H9 (cell line): ENCODE measurements around the gene SLC23A3. TPM values are rescaled to one million over a fixed set of nuclear protein-coding genes. Genes with fewer than 3 reads are reported as not detected.
A peak's percentile ranks its signal among the peaks of the same experiment; 100 is the strongest.

ENCODE experiments used
- DNase-seq: peaks from one replicate; pipeline ENCODE4 v3.0.0-alpha.2; 2017
- H2AFZ ChIP-seq: one replicate; pipeline ENCODE4 v1.6.1; 2013; ENCODE audit warnings: mild to moderate bottlenecking, low read length, control low read depth, moderate library complexity
- H2AK5ac ChIP-seq: 2 replicates; pipeline ENCODE4 v1.6.1; 2013; ENCODE audit warnings: low read length, control low read depth, mixed read lengths; ENCODE audit not compliant: insufficient read length
- H2BK120ac ChIP-seq: one replicate; pipeline ENCODE4 v1.6.1; 2013; ENCODE audit warnings: low read depth, mild to moderate bottlenecking, low read length, control low read depth, inconsistent platforms; ENCODE audit not compliant: poor library complexity, severe bottlenecking
- H2BK12ac ChIP-seq: 2 replicates; pipeline ENCODE4 v1.6.1; 2013; ENCODE audit warnings: low read length, control low read depth, mixed read lengths, low read depth; ENCODE audit not compliant: insufficient read length
- H2BK15ac ChIP-seq: 2 replicates; pipeline ENCODE4 v1.6.1; 2013; ENCODE audit warnings: low read depth, low read length, control low read depth
- H2BK20ac ChIP-seq: one replicate; pipeline ENCODE4 v1.6.1; 2013; ENCODE audit warnings: low read depth, mild to moderate bottlenecking, low read length, control low read depth, inconsistent platforms; ENCODE audit not compliant: poor library complexity, severe bottlenecking
- H2BK5ac ChIP-seq: 2 replicates; pipeline ENCODE4 v1.6.1; 2013; ENCODE audit warnings: low read length, control low read depth, mixed read lengths; ENCODE audit not compliant: insufficient read length
- H3K14ac ChIP-seq: 2 replicates; pipeline ENCODE4 v1.6.1; 2013; ENCODE audit warnings: low read length, control low read depth; ENCODE audit not compliant: insufficient read depth
- H3K18ac ChIP-seq: 2 replicates; pipeline ENCODE4 v1.6.1; 2013; ENCODE audit warnings: low read depth, mild to moderate bottlenecking, mixed read lengths, low read length, control low read depth; ENCODE audit not compliant: insufficient read length
- H3K23ac ChIP-seq: 2 replicates; pipeline ENCODE4 v1.6.1; 2013; ENCODE audit warnings: low read length, control low read depth, mixed read lengths, low read depth; ENCODE audit not compliant: insufficient read length
- H3K23me2 ChIP-seq: 2 replicates; pipeline ENCODE4 v1.6.1; 2013; ENCODE audit warnings: low read depth, mild to moderate bottlenecking, mixed read lengths, low read length, control low read depth; ENCODE audit not compliant: insufficient read length, poor library complexity, severe bottlenecking
- H3K27ac ChIP-seq: 2 replicates; pipeline ENCODE4 v1.5.1; 2013; ENCODE audit warnings: low read length, control low read depth, mixed read lengths, low read depth; ENCODE audit not compliant: insufficient read length
- H3K27me3 ChIP-seq: 2 replicates; pipeline ENCODE4 v1.6.1; 2013; ENCODE audit warnings: low read length, control low read depth, inconsistent platforms; ENCODE audit not compliant: insufficient read depth
- H3K4ac ChIP-seq: 2 replicates; pipeline ENCODE4 v1.6.1; 2013; ENCODE audit warnings: low read depth, mild to moderate bottlenecking, control low read depth, inconsistent platforms, low read length, moderate library complexity
- H3K4me1 ChIP-seq: 2 replicates; pipeline ENCODE4 v1.6.1; 2013; ENCODE audit warnings: low read length, control low read depth, inconsistent platforms; ENCODE audit not compliant: insufficient read depth
- H3K4me2 ChIP-seq: 2 replicates; pipeline ENCODE4 v1.6.1; 2013; ENCODE audit warnings: low read length, control low read depth, mixed read lengths; ENCODE audit not compliant: insufficient read length, insufficient read depth
- H3K56ac ChIP-seq: 2 replicates; pipeline ENCODE4 v1.6.1; 2013; ENCODE audit warnings: low read depth, mild to moderate bottlenecking, mixed read lengths, low read length, control low read depth; ENCODE audit not compliant: insufficient read length
- H3K79me1 ChIP-seq: 2 replicates; pipeline ENCODE4 v1.6.1; 2013; ENCODE audit warnings: low read depth, mild to moderate bottlenecking, moderate library complexity, low read length, control low read depth, inconsistent platforms; ENCODE audit not compliant: insufficient read depth, poor library complexity, severe bottlenecking
- H3K79me2 ChIP-seq: 2 replicates; pipeline ENCODE4 v1.6.1; 2013; ENCODE audit warnings: low read length, control low read depth, inconsistent platforms; ENCODE audit not compliant: insufficient read depth
- H3K9ac ChIP-seq: 2 replicates; pipeline ENCODE4 v1.6.1; 2013; ENCODE audit warnings: low read length, control low read depth, mixed read lengths; ENCODE audit not compliant: insufficient read length; ENCODE audit errors: extremely low read depth
- H3K9me3 ChIP-seq: one replicate; pipeline ENCODE4 v1.6.1; 2013; ENCODE audit warnings: low read depth, low read length, inconsistent platforms; ENCODE audit not compliant: control insufficient read depth
- H3T11ph ChIP-seq: one replicate; pipeline ENCODE4 v1.6.1; 2013; ENCODE audit warnings: mild to moderate bottlenecking, low read length, control low read depth, inconsistent platforms
- H4K20me1 ChIP-seq: one replicate; pipeline ENCODE4 v1.6.1; 2013; ENCODE audit not compliant: control insufficient read depth, insufficient read length, insufficient read depth
- H4K5ac ChIP-seq: 2 replicates; pipeline ENCODE4 v1.6.1; 2013; ENCODE audit warnings: low read depth, mild to moderate bottlenecking, mixed read lengths, low read length, control low read depth; ENCODE audit not compliant: insufficient read length
- H4K8ac ChIP-seq: replicated peaks from 2 replicates; pipeline ENCODE4 v1.6.1; 2013; ENCODE audit warnings: low read length, control low read depth, mixed read lengths, low read depth; ENCODE audit not compliant: insufficient read length
- H4K91ac ChIP-seq: 2 replicates; pipeline ENCODE4 v1.6.1; 2013; ENCODE audit warnings: low read depth, mild to moderate bottlenecking, moderate library complexity, mixed read lengths, low read length, control low read depth; ENCODE audit not compliant: insufficient read length
- H3K27ac Mint-ChIP-seq, 3 experiments: 2 replicates in 2 of 3; 3 replicates in 1 of 3; pipeline ENCODE4 v1.8.0; 2020 to 2021; ENCODE audit warnings: mixed read lengths in 3 of 3, mild to moderate bottlenecking in 1 of 3, moderate library complexity in 1 of 3
- H3K27me3 Mint-ChIP-seq: 2 replicates; pipeline ENCODE4 v1.8.0; 2021; ENCODE audit warnings: low read depth, mild to moderate bottlenecking, moderate library complexity, mixed read lengths
- H3K36me3 Mint-ChIP-seq, 3 experiments: 2 replicates in 2 of 3; 3 replicates in 1 of 3; pipeline ENCODE4 v1.8.0; 2020 to 2021; ENCODE audit warnings: low read depth in 3 of 3, mixed read lengths in 3 of 3; ENCODE audit not compliant: insufficient read depth in 1 of 3
- H3K4me1 Mint-ChIP-seq, 2 experiments: 2 replicates each; pipeline ENCODE4 v1.8.0; 2020; ENCODE audit warnings: mixed read lengths in 2 of 2
- H3K4me3 Mint-ChIP-seq, 2 experiments: 2 replicates in 1 of 2; 3 replicates in 1 of 2; pipeline ENCODE4 v1.8.0; 2020 to 2021; ENCODE audit warnings: mild to moderate bottlenecking in 2 of 2, mixed read lengths in 2 of 2, moderate library complexity in 1 of 2
- H3K9me3 Mint-ChIP-seq, 2 experiments: 2 replicates in 1 of 2; 3 replicates in 1 of 2; pipeline ENCODE4 v1.8.0; 2020; ENCODE audit warnings: mild to moderate bottlenecking in 2 of 2, mixed read lengths in 2 of 2, moderate library complexity in 1 of 2
- WGBS: extraction: QIAGEN DNeasy Blood & Tissue Kit; methylation state at CpG from one replicate; pipeline ENCODE4 v1.1.7; 2013; ENCODE audit warnings: missing lambda C conversion rate, low lambda C conversion rate, mixed read lengths; ENCODE audit not compliant: insufficient read length; ENCODE audit errors: extremely low coverage; 5-methylcytosine and 5-hydroxymethylcytosine counted together
- total RNA-seq: library from RNA; stranded (reverse); gene quantifications from 2 replicates; pipeline ENCODE4 v1.2.1, GENCODE V29; 2021
- TF ChIP-seq, protein P1 (sequence below): fragments of 200-600 bp; sonication (generic); conservative IDR thresholded peaks from 3 replicates; pipeline ENCODE4 v1.8.0; 2021; ENCODE audit warnings: antibody characterized with exemption, mild to moderate bottlenecking

The SLC23A3 gene
- total RNA-seq, 1 experiment from 2014 or later, result 1.2 TPM

DNA sequence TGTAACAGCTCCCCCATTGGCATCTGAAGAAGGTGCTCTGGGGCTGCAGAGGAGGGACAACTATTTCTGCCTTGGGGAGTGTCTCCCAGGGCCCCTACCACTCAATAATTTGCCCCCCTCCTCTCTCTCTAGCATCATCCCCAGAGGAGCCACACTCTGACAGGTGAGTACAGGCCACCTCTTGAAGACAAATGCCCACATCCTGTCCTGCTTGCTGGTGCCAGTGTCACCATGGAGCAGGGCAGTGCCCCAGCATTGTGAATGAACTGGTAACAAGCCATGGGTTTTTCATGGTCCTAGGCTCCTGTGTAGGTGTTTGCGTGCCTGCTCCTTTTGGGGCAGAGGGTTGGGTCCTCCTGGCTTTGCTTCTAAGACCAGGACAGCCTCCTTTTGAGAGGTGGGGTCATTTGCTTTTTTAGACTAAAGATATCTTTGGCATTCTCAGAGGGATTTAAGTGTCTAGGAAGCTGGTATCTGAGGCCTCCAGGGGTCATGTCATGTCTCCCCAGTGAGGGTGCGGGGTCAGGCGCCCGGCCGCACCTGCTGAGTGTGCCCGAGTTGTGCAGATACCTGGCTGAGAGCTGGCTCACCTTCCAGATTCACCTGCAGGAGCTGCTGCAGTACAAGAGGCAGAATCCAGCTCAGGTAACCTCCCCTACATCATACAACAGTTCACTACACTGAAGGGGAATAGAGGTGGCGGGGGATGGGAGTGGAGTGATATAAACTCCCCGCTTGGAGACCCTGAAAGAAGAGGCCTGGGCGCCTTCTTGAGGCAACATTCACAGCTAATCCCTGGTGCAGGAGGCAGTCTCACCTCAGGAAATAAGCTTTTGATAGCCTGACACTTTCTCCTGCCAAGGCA lies 10.0 kb upstream of the SLC23A3 start:
- H4K91ac ChIP-seq, result no peak overlapping the region
- no peaks in the 10 kb centered on the region; the same call in 1 of the 2 replicates for H3K27me3 Mint-ChIP-seq
- peaks cover 3% of the 10 kb centered on the region for H3K79me1 ChIP-seq
- H3K23me2 ChIP-seq, result peaks cover 18% of the 10 kb centered on the region
- no peak overlapping the region for H4K8ac ChIP-seq
- H3K14ac ChIP-seq, result no peak overlapping the region
- H3K27me3 ChIP-seq, result no peaks in the 10 kb centered on the region
- no peaks in the 10 kb centered on the region for H3K79me2 ChIP-seq
- H2AK5ac ChIP-seq, result no peak overlapping the region
- no peak overlapping the region for H3K56ac ChIP-seq
- H3K9me3 ChIP-seq, result no peaks in the 10 kb centered on the region
- no peak for DNase-seq
- H2BK15ac ChIP-seq, result no peak overlapping the region
- no peak overlapping the region for H3K9ac ChIP-seq
- H3K4me2 ChIP-seq, result no peak overlapping the region
- TF ChIP-seq, protein P1, sequence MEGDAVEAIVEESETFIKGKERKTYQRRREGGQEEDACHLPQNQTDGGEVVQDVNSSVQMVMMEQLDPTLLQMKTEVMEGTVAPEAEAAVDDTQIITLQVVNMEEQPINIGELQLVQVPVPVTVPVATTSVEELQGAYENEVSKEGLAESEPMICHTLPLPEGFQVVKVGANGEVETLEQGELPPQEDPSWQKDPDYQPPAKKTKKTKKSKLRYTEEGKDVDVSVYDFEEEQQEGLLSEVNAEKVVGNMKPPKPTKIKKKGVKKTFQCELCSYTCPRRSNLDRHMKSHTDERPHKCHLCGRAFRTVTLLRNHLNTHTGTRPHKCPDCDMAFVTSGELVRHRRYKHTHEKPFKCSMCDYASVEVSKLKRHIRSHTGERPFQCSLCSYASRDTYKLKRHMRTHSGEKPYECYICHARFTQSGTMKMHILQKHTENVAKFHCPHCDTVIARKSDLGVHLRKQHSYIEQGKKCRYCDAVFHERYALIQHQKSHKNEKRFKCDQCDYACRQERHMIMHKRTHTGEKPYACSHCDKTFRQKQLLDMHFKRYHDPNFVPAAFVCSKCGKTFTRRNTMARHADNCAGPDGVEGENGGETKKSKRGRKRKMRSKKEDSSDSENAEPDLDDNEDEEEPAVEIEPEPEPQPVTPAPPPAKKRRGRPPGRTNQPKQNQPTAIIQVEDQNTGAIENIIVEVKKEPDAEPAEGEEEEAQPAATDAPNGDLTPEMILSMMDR, result no peak
- no CpG with 5 or more reads among the region's 9 CpGs for WGBS
- H3K4me3 Mint-ChIP-seq, result peak overlapping the region; percentile 83 to 90; a peak in 2 of 5 replicates
- H3T11ph ChIP-seq, result no peak overlapping the region
- H3K4ac ChIP-seq, result no peak overlapping the region
- H2BK5ac ChIP-seq, result no peak overlapping the region
- H4K5ac ChIP-seq, result no peak overlapping the region
- H4K20me1 ChIP-seq, result no peaks in the 10 kb centered on the region
- H3K27ac ChIP-seq, result no peak overlapping the region
- no peak overlapping the region for H2BK20ac ChIP-seq
- no peak overlapping the region for H3K27ac Mint-ChIP-seq
- H3K9me3 Mint-ChIP-seq, result no peaks in the 10 kb centered on the region; a peak in 2 of 5 replicates
- no peak overlapping the region for H2BK12ac ChIP-seq
- H3K23ac ChIP-seq, result no peak overlapping the region
- H3K36me3 Mint-ChIP-seq, result peaks cover 16 to 41% (median 34%) of the 10 kb centered on the region in 3 experiments
- H3K18ac ChIP-seq, result no peak overlapping the region
- 0 out of 2 replicates have a peak, but pooled peaks cover 3% of the 10 kb centered on the region for H3K4me1 ChIP-seq
- no peak overlapping the region for H2AFZ ChIP-seq
- peaks cover 13 to 22% of the 10 kb centered on the region in 2 experiments for H3K4me1 Mint-ChIP-seq
- no peak overlapping the region for H2BK120ac ChIP-seq
